H1 (cell line): Measurements from ENCODE around the gene CAMSAP1. TPM values are rescaled to one million over a fixed set of nuclear protein-coding genes. Genes with fewer than 3 reads are reported as not detected.

Experiments
- CHD7 ChIP-seq: fragments of 300-600 bp; sonication (generic); IDR thresholded peaks from 2 replicates; pipeline ENCODE4 v1.7.1; 2012; ENCODE audit warnings: low read length, moderate library complexity, mild to moderate bottlenecking, inconsistent platforms; ENCODE audit not compliant: insufficient replicate concordance
- CTCF ChIP-seq, 3 experiments: IDR thresholded peaks; 1 replicate in 2 of 3; 2 replicates in 1 of 3; pipeline versions ENCODE4 v1.5.1 to v1.6.1; 2011; ENCODE audit warnings: low read length in 3 of 3, mild to moderate bottlenecking in 3 of 3, inconsistent platforms in 2 of 3, low read depth in 1 of 3, moderate library complexity in 1 of 3; ENCODE audit not compliant: insufficient read depth in 1 of 3; ENCODE audit errors: control extremely low read depth in 1 of 3
- EZH2 ChIP-seq: fragments of 200-600 bp; sonication (generic); IDR thresholded peaks from 2 replicates; pipeline ENCODE4 v1.7.1; 2012; ENCODE audit warnings: low read depth, mild to moderate bottlenecking, moderate library complexity, low read length, inconsistent platforms; ENCODE audit not compliant: severe bottlenecking
- GABPA ChIP-seq: IDR thresholded peaks from 2 replicates; pipeline ENCODE4 v1.6.1; 2011; ENCODE audit warnings: mild to moderate bottlenecking, low read length, moderate library complexity, borderline replicate concordance; ENCODE audit not compliant: insufficient read depth
- SAP30 ChIP-seq: fragments of 300-600 bp; sonication (generic); IDR thresholded peaks from 2 replicates; pipeline ENCODE4 v1.7.1; 2012; ENCODE audit warnings: low read length, moderate library complexity, mild to moderate bottlenecking, inconsistent platforms; ENCODE audit not compliant: insufficient read depth, insufficient replicate concordance
- SIN3A ChIP-seq, 2 experiments: IDR thresholded peaks in 1 of 2; conservative IDR thresholded peaks in 1 of 2; 2 replicates each; pipeline ENCODE4 v1.6.1; 2011 to 2012; ENCODE audit warnings: low read length in 2 of 2, improper control_type of control experiment in 1 of 2, low read depth in 1 of 2, mild to moderate bottlenecking in 1 of 2
- SIRT6 ChIP-seq: IDR thresholded peaks from one replicate; pipeline ENCODE4 v1.7.1; 2012; ENCODE audit warnings: low read length, inconsistent platforms
- SIX5 ChIP-seq: IDR thresholded peaks from 2 replicates; pipeline ENCODE4 v1.6.1; 2011; ENCODE audit warnings: mild to moderate bottlenecking, low read depth, low read length
- YY1 ChIP-seq: IDR thresholded peaks from 2 replicates; pipeline ENCODE4 v1.6.1; 2011; ENCODE audit warnings: low read depth, mild to moderate bottlenecking, low read length
- polyA plus RNA-seq, 7 experiments: library from polyadenylated mRNA; depleted of rRNA in 3 of 7; stranded (reverse) in 5 of 7; unstranded in 2 of 7; fragments of >200 nt in 5 of 7; fragments of 200-250 nt in 2 of 7; gene quantifications; 1 replicate in 5 of 7; 2 replicates in 1 of 7; 4 replicates in 1 of 7; pipeline versions ENCODE4 v1.2.1 to v1.2.3, GENCODE V29; 2011 to 2013; ENCODE audit warnings: missing spikeins in 2 of 7, mixed read lengths in 2 of 7
- total RNA-seq: library from RNA; stranded (reverse); fragmentation: NEBNext Ultra II Directional; extraction: Animal tissue kit (Norgen Biotek cat#: 25700); gene quantifications from 2 replicates; pipeline ENCODE4 v1.2.1, GENCODE V29; 2021

The CAMSAP1 gene
- total and polyA plus RNA-seq, 2 of the 8 experiments (the other 6 are each of a cell fraction or from before 2014, with no cell fraction given): 13.4 to 44.0 TPM

GRCh38 chr9:135764731-135765130 is 142.6 kb downstream of the CAMSAP1 start (continued):
- TF ChIP-seq CHD7: no peak
- TF ChIP-seq YY1: no peak
- TF ChIP-seq SIRT6: no peak
- no peak for TF ChIP-seq CTCF (IDR thresholded peaks at IDR 0.05; ENCODE audit: control extremely low read depth in 1 of 3, insufficient read depth in 1 of 3, low read depth in 1 of 3, low read length in 3 of 3)
- no peak for TF ChIP-seq SAP30
- no peak for TF ChIP-seq SIN3A (conservative IDR thresholded peaks at IDR 0.05 in 1 of 2, IDR thresholded peaks at IDR 0.05 in 1 of 2; ENCODE audit: low read depth in 1 of 2, low read length in 2 of 2)
- TF ChIP-seq EZH2: no peak
- TF ChIP-seq GABPA: no peak
- no peak for TF ChIP-seq SIX5
